Prostate gland (tissue), 2 donors: ENCODE data around the gene PP2D1. TPM values are rescaled to one million over a fixed set of nuclear protein-coding genes. Genes with fewer than 3 reads are reported as not detected.
"Not testable (repeated sequence)": the region's sequence is repeated elsewhere in the genome, so short reads cannot be mapped to it uniquely, and the experiment has no call there.

ENCODE experiments used
- DNase-seq: peaks from one replicate; pipeline ENCODE4 v3.0.0-alpha.2; 2019; ENCODE audit warnings: low spot score
- H3K27ac ChIP-seq, 2 donors: fragments of 200-600 bp; sonication (generic); 2 replicates each; pipeline ENCODE4 v1.5.1; 2017 to 2019
- H3K27me3 ChIP-seq: fragments of 200-600 bp; sonication (generic); replicated peaks from 2 replicates; pipeline ENCODE4 v1.5.1; 2019; ENCODE audit not compliant: insufficient read depth
- H3K36me3 ChIP-seq, 2 donors: fragments of 200-600 bp; sonication (generic); 1 replicate in 1 of 2; 2 replicates in 1 of 2; pipeline versions ENCODE4 v1.5.1 to v1.8.1; 2017 to 2019
- H3K4me1 ChIP-seq: fragments of 200-600 bp; sonication (generic); replicated peaks from 2 replicates; pipeline ENCODE4 v1.5.1; 2019
- H3K4me3 ChIP-seq, 2 donors: fragments of 200-600 bp; sonication (generic); 2 replicates each; pipeline ENCODE4 v1.5.1; 2017 to 2019
- H3K9me3 ChIP-seq: fragments of 200-600 bp; sonication (generic); 2 replicates; pipeline ENCODE4 v1.5.1; 2017
- CTCF ChIP-seq, 4 experiments: fragments of 200-600 bp in 2 of 4; fragments of 450-650 bp in 2 of 4; sonication (generic) in 2 of 4; IDR thresholded peaks; 1 replicate in 3 of 4; 2 replicates in 1 of 4; pipeline ENCODE4 v1.5.1; 2016 to 2019; ENCODE audit warnings: antibody characterized with exemption in 4 of 4, mild to moderate bottlenecking in 2 of 4, moderate library complexity in 2 of 4
- POLR2A ChIP-seq: fragments of 450-650 bp; IDR thresholded peaks from one replicate; pipeline ENCODE4 v1.6.1; 2016; ENCODE audit warnings: antibody characterized with exemption, mild to moderate bottlenecking
- POLR2AphosphoS5 ChIP-seq: sonication (generic); formaldehyde crosslinking; IDR thresholded peaks from one replicate; pipeline ENCODE4 v1.6.1; 2017; ENCODE audit warnings: antibody characterized with exemption
- WGBS: methylation state at CpG from one replicate; pipeline ENCODE4 v1.1.5; 2018; 5-methylcytosine and 5-hydroxymethylcytosine counted together
- intact Hi-C: fragments of 100-400 bp; cut with DNase I; formaldehyde crosslinking; loops from one replicate; pipeline ENCODE4 v1.14.2; 2022
- total RNA-seq, 2 donors: library from RNA; depleted of rRNA; stranded (reverse); fragments of >200 nt; gene quantifications; one replicate each; pipeline ENCODE4 v1.1.0, GENCODE V29; 2016

PP2D1 gene
- total RNA-seq, 2 donors from 2014 or later, result 0.97 TPM; not detected in 1

- no peak for DNase-seq
- intact Hi-C loops, result loop anchor here (5.0 kb wide), 1 partner anchor 90 kb away; the partner anchor contains the start of gene RAB5A
- Histone ChIP-seq H3K27ac (no peak overlapping the region), H3K4me3 (no peak overlapping the region), H3K4me1 (no peaks in the 10 kb centered on the region), H3K27me3 (no peaks in the 10 kb centered on the region), H3K9me3 (no peaks in the 10 kb centered on the region), H3K36me3 (no peaks in the 10 kb centered on the region)
- TF ChIP-seq CTCF (IDR thresholded peaks at IDR 0.05) (peak in 1 of 4 experiments; percentile 19), POLR2AphosphoS5 (no peak)
- WGBS, result 91% methylated on average over 1 of the region's 1 CpG
Observed at GRCh38 chr3:20037255-20037996, 25.4 kb upstream of the PP2D1 start.

GRCh38 chr3:20035019-20035418 lies 23.0 kb upstream of the PP2D1 start:
- no peaks in the 10 kb centered on the region for H3K9me3 ChIP-seq
- no peak overlapping the region for H3K27ac ChIP-seq
- no peaks in the 10 kb centered on the region for H3K4me1 ChIP-seq
- no peak overlapping the region for H3K4me3 ChIP-seq
- H3K36me3 ChIP-seq, result no peaks in the 10 kb centered on the region
- no peaks in the 10 kb centered on the region for H3K27me3 ChIP-seq
- WGBS, result 91% methylated on average over 4 of the region's 4 CpGs
- no peak for DNase-seq
- intact Hi-C loops, result loop anchor here (5.0 kb wide), 1 partner anchor 88 kb away; the partner anchor contains the start of gene RAB5A
- no peak for TF ChIP-seq CTCF (IDR thresholded peaks at IDR 0.05)
- TF ChIP-seq POLR2A, result no peak
- TF ChIP-seq POLR2AphosphoS5, result no peak

- H3K27ac ChIP-seq, H3K9me3 ChIP-seq, DNase-seq, H3K27me3 ChIP-seq, H3K36me3 ChIP-seq, H3K4me3 ChIP-seq, intact Hi-C loops, H3K4me1 ChIP-seq: not testable (repeated sequence)
- 100% methylated on average over 7 of the region's 7 CpGs for WGBS
Observed at GRCh38 chr3:20031939-20032338, 19.9 kb upstream of the PP2D1 start.

GRCh38 chr3:20028905-20029331 lies 16.9 kb upstream of the PP2D1 start:
- no peak for DNase-seq
- H3K9me3 ChIP-seq, result no peaks in the 10 kb centered on the region
- TF ChIP-seq POLR2AphosphoS5, result no peak
- no peak for TF ChIP-seq POLR2A
- no peak for TF ChIP-seq CTCF (IDR thresholded peaks at IDR 0.05)
- H3K27ac ChIP-seq, result no peak overlapping the region
- no peak overlapping the region for H3K4me3 ChIP-seq
- no peaks in the 10 kb centered on the region for H3K36me3 ChIP-seq
- H3K27me3 ChIP-seq, result no peaks in the 10 kb centered on the region
- no peaks in the 10 kb centered on the region for H3K4me1 ChIP-seq
- intact Hi-C loops, result no loop called here
- WGBS, result 92% methylated on average over 7 of the region's 7 CpGs

- no peaks in the 10 kb centered on the region for H3K4me1 ChIP-seq
- H3K36me3 ChIP-seq, result no peaks in the 10 kb centered on the region
- no peak overlapping the region for H3K4me3 ChIP-seq
- H3K27ac ChIP-seq, result no peak overlapping the region
- intact Hi-C loops, result no loop called here
- H3K27me3 ChIP-seq, result no peaks in the 10 kb centered on the region
- TF ChIP-seq POLR2A (no peak), POLR2AphosphoS5 (no peak), CTCF (IDR thresholded peaks at IDR 0.05) (no peak)
- WGBS, result 83% methylated on average over 4 of the region's 4 CpGs
- no peaks in the 10 kb centered on the region for H3K9me3 ChIP-seq
- DNase-seq, result no peak
Observed at GRCh38 chr3:20027136-20027535, 15.1 kb upstream of the PP2D1 start.
